Measurements from ENCODE around the gene FAT2.

DNA sequence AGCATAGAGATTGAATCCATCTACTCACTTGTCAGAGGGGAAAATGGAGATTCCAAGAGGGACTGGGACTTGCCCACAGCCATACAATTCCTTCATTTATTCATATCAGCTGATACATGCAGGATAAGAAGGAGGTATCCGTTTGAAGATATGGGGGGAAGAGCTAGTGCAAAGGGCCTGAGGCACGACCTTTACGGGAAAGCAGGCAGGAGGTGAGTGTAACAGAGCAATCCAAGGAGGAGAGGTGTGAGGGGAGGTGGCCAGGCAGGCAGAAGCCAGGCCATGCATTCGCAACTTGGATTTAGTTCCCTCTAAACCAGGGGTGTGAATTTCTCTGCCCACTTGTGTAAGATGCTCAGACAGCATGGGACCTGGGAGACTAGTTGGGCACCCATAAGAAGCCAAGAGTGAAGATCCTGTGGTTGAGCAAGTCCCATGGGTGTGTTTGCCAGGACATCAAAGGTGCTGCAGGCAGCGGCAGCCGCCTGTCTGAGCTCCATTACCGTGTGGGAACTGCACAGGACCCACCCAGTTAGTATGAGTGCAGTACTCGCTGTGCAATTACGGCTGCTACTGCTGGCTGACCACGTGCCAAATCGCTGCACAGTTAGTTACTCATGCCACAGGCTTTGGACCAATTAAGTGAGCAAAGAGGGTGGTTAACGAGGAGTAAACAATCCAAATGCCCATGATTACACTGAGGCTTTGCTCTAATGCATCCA lies 31.4 kb upstream of the FAT2 start:
- TF ChIP-seq, protein P1, sequence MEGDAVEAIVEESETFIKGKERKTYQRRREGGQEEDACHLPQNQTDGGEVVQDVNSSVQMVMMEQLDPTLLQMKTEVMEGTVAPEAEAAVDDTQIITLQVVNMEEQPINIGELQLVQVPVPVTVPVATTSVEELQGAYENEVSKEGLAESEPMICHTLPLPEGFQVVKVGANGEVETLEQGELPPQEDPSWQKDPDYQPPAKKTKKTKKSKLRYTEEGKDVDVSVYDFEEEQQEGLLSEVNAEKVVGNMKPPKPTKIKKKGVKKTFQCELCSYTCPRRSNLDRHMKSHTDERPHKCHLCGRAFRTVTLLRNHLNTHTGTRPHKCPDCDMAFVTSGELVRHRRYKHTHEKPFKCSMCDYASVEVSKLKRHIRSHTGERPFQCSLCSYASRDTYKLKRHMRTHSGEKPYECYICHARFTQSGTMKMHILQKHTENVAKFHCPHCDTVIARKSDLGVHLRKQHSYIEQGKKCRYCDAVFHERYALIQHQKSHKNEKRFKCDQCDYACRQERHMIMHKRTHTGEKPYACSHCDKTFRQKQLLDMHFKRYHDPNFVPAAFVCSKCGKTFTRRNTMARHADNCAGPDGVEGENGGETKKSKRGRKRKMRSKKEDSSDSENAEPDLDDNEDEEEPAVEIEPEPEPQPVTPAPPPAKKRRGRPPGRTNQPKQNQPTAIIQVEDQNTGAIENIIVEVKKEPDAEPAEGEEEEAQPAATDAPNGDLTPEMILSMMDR (IDR thresholded peaks at IDR 0.05) = no peak
- no peak for TF ChIP-seq EP300 (IDR thresholded peaks at IDR 0.05; ENCODE audit: low read depth)
